Ovary (tissue), 9 donors: Measurements from ENCODE around the gene PFKL. TPM values are rescaled to one million over a fixed set of nuclear protein-coding genes. Genes with fewer than 3 reads are reported as not detected.

ENCODE experiments used
- DNase-seq, 5 donors: peaks; one replicate each; pipeline ENCODE4 v3.0.0-alpha.2; 2019 to 2020
- H3K27ac ChIP-seq, 2 donors: fragments of 200-600 bp; one replicate each; pipeline versions ENCODE4 v1.5.1 to v1.8.0; 2019 to 2022
- H3K27me3 ChIP-seq: fragments of 200-600 bp; one replicate; pipeline ENCODE4 v1.8.0; 2022
- H3K36me3 ChIP-seq: fragments of 200-600 bp; sonication (generic); one replicate; pipeline ENCODE4 v1.5.1; 2019
- H3K4me1 ChIP-seq: one replicate; pipeline ENCODE4 v1.8.1; 2013; ENCODE audit warnings: mild to moderate bottlenecking, moderate library complexity; ENCODE audit not compliant: insufficient read depth
- H3K4me3 ChIP-seq: fragments of 200-600 bp; sonication (generic); one replicate; pipeline ENCODE4 v1.5.1; 2017
- H3K9me3 ChIP-seq, 2 donors: fragments of 200-600 bp in 1 of 2; sonication (generic) in 1 of 2; one replicate each; pipeline versions ENCODE4 v1.5.1 to v1.8.1; 2013 to 2019; ENCODE audit warnings: mild to moderate bottlenecking in 1 of 2, moderate library complexity in 1 of 2
- CTCF ChIP-seq, 3 donors: fragments of 450-650 bp in 2 of 3; fragments of 200-600 bp in 1 of 3; IDR thresholded peaks; one replicate each; pipeline versions ENCODE4 v1.5.1 to v1.8.0; 2016 to 2022; ENCODE audit warnings: antibody characterized with exemption in 3 of 3, mild to moderate bottlenecking in 1 of 3
- EP300 ChIP-seq: sonication (generic); formaldehyde crosslinking; IDR thresholded peaks from one replicate; pipeline ENCODE4 v1.6.1; 2017; ENCODE audit warnings: antibody characterized with exemption
- POLR2A ChIP-seq: fragments of 450-650 bp; IDR thresholded peaks from one replicate; pipeline ENCODE4 v1.6.1; 2017; ENCODE audit warnings: antibody characterized with exemption, mild to moderate bottlenecking, moderate library complexity
- WGBS, 3 donors: extraction: QIAGEN DNeasy Blood & Tissue Kit in 1 of 3; methylation state at CpG; one replicate each; pipeline versions ENCODE4 v1.1.5 to v1.1.7; 2013 to 2017; 5-methylcytosine and 5-hydroxymethylcytosine counted together
- intact Hi-C, 4 donors: fragments of 100-400 bp; cut with DNase I; formaldehyde crosslinking; loops; one replicate each; pipeline versions ENCODE4 v1.11.0 to v1.15.1; 2022 to 2023
- polyA plus RNA-seq, 2 donors: library from polyadenylated mRNA; stranded (reverse); fragments of 200-250 nt in 1 of 2; fragments of 350-450 nt in 1 of 2; fragmentation: Illumina TruSeq in 1 of 2; extraction: RNeasy Lipid Tissue Mini Kit (QIAGEN cat#74804) in 1 of 2; gene quantifications; one replicate each; pipeline ENCODE4 v1.2.3, GENCODE V29; 2013 to 2014
- total RNA-seq, 7 donors: library from RNA; depleted of rRNA in 2 of 7; stranded (reverse); fragments of >200 nt in 2 of 7; fragmentation: NEBNext Ultra II Directional in 3 of 7; extraction: Animal tissue kit (Norgen Biotek cat#: 25700) in 3 of 7; gene quantifications; one replicate each; pipeline versions ENCODE4 v1.1.0 to v1.2.4, GENCODE V29; 2016 to 2023
- donor health status: DM: no; HTN: no; CAD: no; lungs with moderate emphysema.
- donor health status: DM: no; HTN: no; CAD: no.
- donor health status: Bipolar disorder and iron deficiency.
- donor health status: DM: yes; HTN: yes; CAD: no.
- donor health status: DM: no; HTN: no; CAD: no.
- donor health status: DM: yes; HTN: yes; CAD: no.

PFKL gene
- total and polyA plus RNA-seq, 9 donors, result 12.6 to 104 (median 81.8) TPM

DNA sequence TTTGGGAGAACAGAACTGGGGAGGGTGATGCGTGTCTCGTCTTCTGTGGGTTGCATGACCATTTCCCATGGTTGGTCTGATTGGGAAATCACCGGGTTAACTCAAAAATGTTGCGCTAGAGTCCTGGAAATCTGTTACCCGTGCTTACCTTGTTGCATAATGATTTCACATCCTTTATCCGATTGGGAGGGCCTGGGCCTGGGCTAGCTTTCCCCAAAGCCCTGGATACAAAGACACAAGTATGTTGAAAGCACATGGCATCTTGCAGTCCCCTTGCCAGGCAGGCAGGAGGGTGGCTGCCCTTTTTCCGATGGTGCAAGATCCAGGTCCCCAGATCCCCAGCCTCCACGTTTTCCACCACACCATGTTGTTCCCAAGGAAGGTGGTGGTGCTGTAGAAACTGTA lies 54.1 kb downstream of the PFKL start:
- Histone ChIP-seq H3K27ac (no peak overlapping the region), H3K36me3 (no peaks in the 10 kb centered on the region), H3K4me1 (no peaks in the 10 kb centered on the region), H3K4me3 (no peak overlapping the region), H3K9me3 (no peaks in the 10 kb centered on the region), H3K27me3 (no peaks in the 10 kb centered on the region)
- TF ChIP-seq POLR2A (no peak), CTCF (IDR thresholded peaks at IDR 0.05) (no peak), EP300 (no peak)
- DNase-seq, result no peak
- WGBS, 3 donors, result 70 to 79% (median 73%) methylated on average over 8 of the region's 8 CpGs
- intact Hi-C loops, result loop anchor here in 1 of 4 donors (10.0 kb wide), 1 partner anchor 111 kb away; no protein-coding TSS in a partner anchor

GRCh38 chr21:44354775-44355771 lies 55.2 kb downstream of the PFKL start:
- Histone ChIP-seq H3K4me1 (no peaks in the 10 kb centered on the region), H3K36me3 (no peaks in the 10 kb centered on the region), H3K27ac (no peak overlapping the region), H3K4me3 (no peak overlapping the region), H3K9me3 (no peaks in the 10 kb centered on the region), H3K27me3 (no peaks in the 10 kb centered on the region)
- intact Hi-C loops, result loop anchor here in 1 of 4 donors (10.0 kb wide), 1 partner anchor 110 kb away; no protein-coding TSS in a partner anchor
- WGBS, 3 donors, result 73 to 80% (median 78%) methylated on average over 24 of the region's 24 CpGs
- DNase-seq, result no peak
- TF ChIP-seq POLR2A, result no peak
- no peak for TF ChIP-seq CTCF (IDR thresholded peaks at IDR 0.05)
- TF ChIP-seq EP300, result no peak

- 65 to 76% (median 66%) methylated on average over 11 of the region's 11 CpGs for WGBS, 3 donors
- Histone ChIP-seq H3K4me1 (no peaks in the 10 kb centered on the region), H3K4me3 (no peak overlapping the region), H3K27me3 (no peaks in the 10 kb centered on the region), H3K9me3 (no peaks in the 10 kb centered on the region), H3K27ac (no peak overlapping the region), H3K36me3 (no peaks in the 10 kb centered on the region)
- no peak for TF ChIP-seq POLR2A
- no peak for TF ChIP-seq EP300
- TF ChIP-seq CTCF (IDR thresholded peaks at IDR 0.05), result no peak
- DNase-seq, result no peak
- intact Hi-C loops, result loop anchor here in 1 of 4 donors (10.0 kb wide), 1 partner anchor 109 kb away; no protein-coding TSS in a partner anchor
These were observed 56.3 kb downstream of the PFKL start for GRCh38 chr21:44356160-44356559.

GRCh38 chr21:44356636-44357035 lies 56.8 kb downstream of the PFKL start:
- no peak for DNase-seq
- intact Hi-C loops, result loop anchor here in 1 of 4 donors (10.0 kb wide), 1 partner anchor 108 kb away; no protein-coding TSS in a partner anchor
- H3K9me3 ChIP-seq, result no peaks in the 10 kb centered on the region

More at GRCh38 chr21:44356636-44357035, 56.8 kb downstream of the PFKL start:
- no peaks in the 10 kb centered on the region for H3K4me1 ChIP-seq
- H3K27me3 ChIP-seq, result no peaks in the 10 kb centered on the region
- H3K4me3 ChIP-seq, result no peak overlapping the region
- H3K27ac ChIP-seq, result no peak overlapping the region
- WGBS, 3 donors, result 86 to 96% (median 87%) methylated on average over 6 of the region's 6 CpGs
- H3K36me3 ChIP-seq, result no peaks in the 10 kb centered on the region
- TF ChIP-seq EP300 (no peak), POLR2A (no peak), CTCF (IDR thresholded peaks at IDR 0.05) (no peak)
